ENCODE measurements around the gene ADGRF1. TPM values are rescaled to one million over a fixed set of nuclear protein-coding genes. Genes with fewer than 3 reads are reported as not detected.

Gene ADGRF1
- total RNA-seq, 4 donors from 2014 or later, result not detected

DNA sequence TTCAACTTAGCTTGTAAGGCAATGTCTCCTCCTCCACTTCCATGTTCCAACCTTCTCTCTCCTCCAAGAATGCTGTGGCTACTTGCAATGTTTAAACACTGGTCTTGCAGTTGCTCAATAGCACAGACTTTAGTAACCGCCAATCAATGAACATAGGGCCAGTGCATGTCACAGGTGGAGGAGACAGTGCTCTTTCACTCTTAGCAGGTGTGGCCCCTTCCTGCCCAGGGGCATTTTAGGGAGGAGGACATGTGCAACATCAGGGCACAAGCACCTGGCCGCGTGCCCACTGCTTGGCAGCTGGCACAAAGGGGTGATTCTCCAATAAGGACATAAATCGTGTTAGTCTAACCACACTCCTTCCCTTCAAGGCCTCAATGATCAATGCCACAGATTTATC is 41.3 kb downstream of the ADGRF1 start:
- Histone ChIP-seq H3K4me3 (no peak overlapping the region), H3K9me3 (no peaks in the 10 kb centered on the region), H3K27ac (no peak overlapping the region), H3K4me1 (no peaks in the 10 kb centered on the region), H3K27me3 (no peaks in the 10 kb centered on the region), H3K36me3 (no peaks in the 10 kb centered on the region)
- TF ChIP-seq EP300 (IDR thresholded peaks at IDR 0.05), result no peak
- TF ChIP-seq, protein P1, sequence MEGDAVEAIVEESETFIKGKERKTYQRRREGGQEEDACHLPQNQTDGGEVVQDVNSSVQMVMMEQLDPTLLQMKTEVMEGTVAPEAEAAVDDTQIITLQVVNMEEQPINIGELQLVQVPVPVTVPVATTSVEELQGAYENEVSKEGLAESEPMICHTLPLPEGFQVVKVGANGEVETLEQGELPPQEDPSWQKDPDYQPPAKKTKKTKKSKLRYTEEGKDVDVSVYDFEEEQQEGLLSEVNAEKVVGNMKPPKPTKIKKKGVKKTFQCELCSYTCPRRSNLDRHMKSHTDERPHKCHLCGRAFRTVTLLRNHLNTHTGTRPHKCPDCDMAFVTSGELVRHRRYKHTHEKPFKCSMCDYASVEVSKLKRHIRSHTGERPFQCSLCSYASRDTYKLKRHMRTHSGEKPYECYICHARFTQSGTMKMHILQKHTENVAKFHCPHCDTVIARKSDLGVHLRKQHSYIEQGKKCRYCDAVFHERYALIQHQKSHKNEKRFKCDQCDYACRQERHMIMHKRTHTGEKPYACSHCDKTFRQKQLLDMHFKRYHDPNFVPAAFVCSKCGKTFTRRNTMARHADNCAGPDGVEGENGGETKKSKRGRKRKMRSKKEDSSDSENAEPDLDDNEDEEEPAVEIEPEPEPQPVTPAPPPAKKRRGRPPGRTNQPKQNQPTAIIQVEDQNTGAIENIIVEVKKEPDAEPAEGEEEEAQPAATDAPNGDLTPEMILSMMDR (IDR thresholded peaks at IDR 0.05), result no peak
- TF ChIP-seq POLR2A (IDR thresholded peaks at IDR 0.05), result no peak
- DNase-seq (ENCODE audit: low spot score in 2 of 2), result no peak
- WGBS, 2 donors, result 87 to 88% methylated on average over 4 of the region's 4 CpGs

DNA sequence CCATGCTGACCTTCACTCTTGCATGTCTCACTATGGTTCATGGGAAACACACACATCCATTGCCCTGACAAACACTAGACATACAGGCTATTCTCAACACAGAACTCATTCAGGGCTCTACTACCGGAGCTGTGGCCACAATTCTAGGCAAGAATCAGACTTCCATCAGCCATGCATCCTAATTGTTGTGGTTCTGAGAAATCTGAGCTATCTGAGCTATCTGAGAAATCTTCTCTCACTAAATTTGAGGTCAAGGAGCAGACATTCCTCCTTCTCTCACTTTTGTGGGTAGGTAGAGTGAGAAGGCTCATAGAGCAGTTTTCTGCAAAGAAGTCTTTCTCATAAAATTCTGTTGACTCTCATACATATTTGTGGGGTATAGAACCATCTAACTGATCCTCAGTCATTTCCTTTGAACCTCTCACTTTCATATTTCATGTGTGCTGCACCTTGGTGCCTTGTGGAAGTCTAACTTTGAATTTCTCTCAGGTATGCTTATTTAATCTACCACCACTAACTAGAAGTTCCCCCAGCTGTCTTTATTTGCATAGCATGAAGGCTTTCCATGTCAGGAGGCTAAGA is 43.6 kb downstream of the ADGRF1 start:
- TF ChIP-seq, protein P1 (IDR thresholded peaks at IDR 0.05), result no peak
- TF ChIP-seq EP300 (IDR thresholded peaks at IDR 0.05), result no peak
- no peak for TF ChIP-seq POLR2A (IDR thresholded peaks at IDR 0.05)
- 76 to 85% methylated on average over 1 of the region's 1 CpG for WGBS, 2 donors
- no peak overlapping the region for H3K27ac ChIP-seq
- H3K4me1 ChIP-seq, result no peaks in the 10 kb centered on the region
- H3K27me3 ChIP-seq, result no peaks in the 10 kb centered on the region
- H3K36me3 ChIP-seq, result no peaks in the 10 kb centered on the region
- H3K4me3 ChIP-seq, result no peak overlapping the region
- no peaks in the 10 kb centered on the region for H3K9me3 ChIP-seq
- DNase-seq (ENCODE audit: low spot score in 2 of 2), result no peak

DNA sequence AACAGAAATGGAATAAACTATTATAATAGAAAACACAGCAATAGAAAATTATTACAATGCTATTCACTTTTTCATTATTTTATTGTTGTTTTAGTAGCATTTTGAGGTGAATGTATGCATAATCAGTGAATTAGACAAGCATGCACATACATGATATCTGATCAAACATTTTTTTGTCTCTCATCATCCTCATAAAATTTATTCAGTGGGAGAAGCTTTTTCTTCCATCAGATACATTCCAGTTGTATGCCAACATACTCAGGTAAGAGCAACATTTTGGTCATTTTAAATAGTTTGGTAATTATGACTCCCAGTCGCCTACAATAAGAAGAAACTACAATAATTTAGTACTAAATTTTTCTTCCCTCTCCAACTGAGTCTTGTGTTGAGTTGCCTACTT is 44.5 kb downstream of the ADGRF1 start:
- Histone ChIP-seq H3K4me3 (no peak overlapping the region), H3K27me3 (no peaks in the 10 kb centered on the region), H3K9me3 (no peaks in the 10 kb centered on the region), H3K36me3 (no peaks in the 10 kb centered on the region), H3K4me1 (no peaks in the 10 kb centered on the region), H3K27ac (no peak overlapping the region)
- no peak for DNase-seq (ENCODE audit: low spot score in 2 of 2)
- WGBS, 2 donors, result 89 to 93% methylated on average over 1 of the region's 1 CpG
- TF ChIP-seq, protein P1 (IDR thresholded peaks at IDR 0.05), result no peak
- TF ChIP-seq EP300 (IDR thresholded peaks at IDR 0.05) (no peak), POLR2A (IDR thresholded peaks at IDR 0.05) (no peak)

DNA sequence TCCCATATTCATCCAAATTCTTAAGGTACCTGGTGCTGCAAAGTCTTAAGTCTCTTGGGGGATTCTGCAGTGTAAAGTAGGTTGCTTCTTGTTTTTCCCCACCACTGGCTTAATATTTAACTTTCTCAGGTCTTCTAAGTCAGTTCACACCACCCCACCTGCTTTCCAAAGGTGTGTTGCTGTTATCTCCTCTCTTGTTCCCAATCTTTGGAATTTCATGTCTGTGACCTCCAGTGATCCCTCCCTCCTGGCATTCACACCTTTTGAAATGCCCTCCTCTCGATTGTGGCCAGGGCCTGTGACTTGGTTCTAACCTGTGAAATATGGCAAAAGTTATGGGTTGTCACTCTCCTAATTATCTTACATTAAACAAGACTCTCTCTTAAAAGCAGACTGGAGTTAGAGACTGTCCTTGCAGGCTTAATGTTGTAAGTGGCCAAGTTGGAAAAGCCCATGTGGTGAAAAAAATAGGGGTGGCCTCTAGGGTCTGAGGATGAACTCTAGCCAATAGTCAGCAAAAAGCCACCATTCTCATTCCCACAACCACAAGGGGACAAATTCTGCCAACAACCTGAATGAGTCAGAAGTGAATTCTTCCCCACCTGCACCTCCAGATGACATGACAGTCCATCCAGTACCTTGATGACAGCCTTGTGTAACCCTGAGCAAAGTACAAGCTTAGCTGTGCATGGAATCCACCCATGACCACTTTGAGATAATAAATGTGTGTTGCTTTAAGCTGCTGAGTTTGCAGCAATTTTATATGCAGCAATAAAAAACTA is 45.1 kb downstream of the ADGRF1 start:
- no peaks in the 10 kb centered on the region for H3K4me1 ChIP-seq
- H3K9me3 ChIP-seq, result no peaks in the 10 kb centered on the region
- 82 to 96% methylated on average over 1 of the region's 1 CpG for WGBS, 2 donors
- H3K27me3 ChIP-seq, result no peaks in the 10 kb centered on the region
- DNase-seq (ENCODE audit: low spot score in 2 of 2), result no peak
- H3K4me3 ChIP-seq, result no peak overlapping the region
- TF ChIP-seq POLR2A (IDR thresholded peaks at IDR 0.05), result no peak
- TF ChIP-seq, protein P1 (IDR thresholded peaks at IDR 0.05), result no peak
- TF ChIP-seq EP300 (IDR thresholded peaks at IDR 0.05), result no peak
- H3K36me3 ChIP-seq, result no peaks in the 10 kb centered on the region
- no peak overlapping the region for H3K27ac ChIP-seq

DNA sequence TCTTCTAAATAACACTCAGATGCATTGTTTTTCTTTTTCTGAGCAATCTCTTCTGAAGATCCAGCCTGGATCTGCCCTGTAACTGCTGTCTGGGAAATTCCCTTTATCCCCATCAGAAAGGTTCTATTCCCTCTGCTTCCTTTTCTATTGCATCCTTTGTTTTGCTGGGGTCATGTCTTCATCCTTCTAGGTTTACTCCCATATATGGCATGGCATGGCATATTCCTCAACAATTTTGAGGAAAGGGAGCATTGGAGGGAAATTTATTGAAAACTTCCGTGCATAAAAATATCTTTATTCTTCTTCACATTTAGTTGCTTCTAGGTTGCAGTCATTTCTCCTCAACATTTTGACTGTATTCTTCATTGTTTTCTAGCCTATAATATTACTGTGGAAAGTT is 47.2 kb downstream of the ADGRF1 start:
- DNase-seq (ENCODE audit: low spot score in 2 of 2), result no peak
- Histone ChIP-seq H3K4me1 (peaks cover 0 to 8% (median 0%) of the 10 kb centered on the region in 4 donors), H3K27me3 (no peaks in the 10 kb centered on the region), H3K27ac (no peak overlapping the region), H3K36me3 (no peaks in the 10 kb centered on the region), H3K4me3 (no peak overlapping the region), H3K9me3 (no peaks in the 10 kb centered on the region)
- TF ChIP-seq EP300 (IDR thresholded peaks at IDR 0.05) (no peak), POLR2A (IDR thresholded peaks at IDR 0.05) (no peak)
- TF ChIP-seq, protein P1 (IDR thresholded peaks at IDR 0.05), result no peak
- 33 to 72% methylated on average over 1 of the region's 1 CpG for WGBS, 2 donors

Measured in tibial nerve (tissue), 4 donors.